HUES48 (cell line): ENCODE measurements around the gene C2CD4C.
"Not testable (repeated sequence)": the region's sequence is repeated elsewhere in the genome, so short reads cannot be mapped to it uniquely, and the experiment has no call there.

Experiments
- H3K27ac ChIP-seq: one replicate; pipeline ENCODE4 v1.7.0; 2013; ENCODE audit warnings: low read depth, low read length, inconsistent platforms
- H3K27me3 ChIP-seq: 2 replicates; pipeline ENCODE4 v1.6.1; 2013; ENCODE audit warnings: mild to moderate bottlenecking, low read length; ENCODE audit not compliant: control insufficient read depth, insufficient read depth
- H3K36me3 ChIP-seq: 2 replicates; pipeline ENCODE4 v1.6.1; 2013; ENCODE audit warnings: low read length; ENCODE audit not compliant: control insufficient read depth, insufficient read depth
- H3K4me1 ChIP-seq: 2 replicates; pipeline ENCODE4 v1.6.1; 2013; ENCODE audit warnings: mild to moderate bottlenecking, low read length; ENCODE audit not compliant: control insufficient read depth, insufficient read depth
- H3K4me3 ChIP-seq: 2 replicates; pipeline ENCODE4 v1.5.1; 2013; ENCODE audit warnings: mild to moderate bottlenecking, low read depth, low read length
- H3K9ac ChIP-seq: 2 replicates; pipeline ENCODE4 v1.6.1; 2013; ENCODE audit warnings: mild to moderate bottlenecking, low read depth, low read length, moderate library complexity
- H3K9me3 ChIP-seq: 2 replicates; pipeline ENCODE4 v1.6.1; 2013; ENCODE audit warnings: low read length; ENCODE audit not compliant: control insufficient read depth, insufficient read depth

Gene C2CD4C

GRCh38 chr19:386189-386588, 22.8 kb downstream of the C2CD4C start:
- H3K9me3 ChIP-seq, H3K4me3 ChIP-seq: not testable (repeated sequence)

GRCh38 chr19:384799-385169, 24.2 kb downstream of the C2CD4C start:
- no peak overlapping the region for H3K4me3 ChIP-seq
- H3K4me1 ChIP-seq: peaks cover 23% of the 10 kb centered on the region
- no peak overlapping the region for H3K9ac ChIP-seq
- no peaks in the 10 kb centered on the region for H3K36me3 ChIP-seq
- no peaks in the 10 kb centered on the region for H3K9me3 ChIP-seq
- no peaks in the 10 kb centered on the region for H3K27me3 ChIP-seq
- no peak overlapping the region for H3K27ac ChIP-seq

More at GRCh38 chr19:386189-386588, 22.8 kb downstream of the C2CD4C start:
- H3K4me1 ChIP-seq: peaks cover 23% of the 10 kb centered on the region
- not testable (repeated sequence) for H3K9ac ChIP-seq, H3K27ac ChIP-seq, H3K27me3 ChIP-seq, H3K36me3 ChIP-seq

GRCh38 chr19:383922-384798, 24.8 kb downstream of the C2CD4C start:
- Histone ChIP-seq H3K9ac (no peak overlapping the region; the same call in 1 of the 2 replicates), H3K9me3 (no peaks in the 10 kb centered on the region), H3K27me3 (no peaks in the 10 kb centered on the region), H3K27ac (peak overlapping the region; percentile 60), H3K4me1 (peaks cover 23% of the 10 kb centered on the region), H3K4me3 (no peak overlapping the region), H3K36me3 (no peaks in the 10 kb centered on the region)

- peaks cover 23% of the 10 kb centered on the region for H3K4me1 ChIP-seq
- H3K27me3 ChIP-seq: no peaks in the 10 kb centered on the region
- H3K27ac ChIP-seq: no peak overlapping the region
- H3K36me3 ChIP-seq: no peaks in the 10 kb centered on the region
- no peak overlapping the region for H3K9ac ChIP-seq
- H3K4me3 ChIP-seq: no peak overlapping the region
- H3K9me3 ChIP-seq: no peaks in the 10 kb centered on the region
Measured at GRCh38 chr19:383040-383439, 25.9 kb downstream of the C2CD4C start.

- not testable (repeated sequence) for H3K27ac ChIP-seq, H3K9me3 ChIP-seq, H3K4me3 ChIP-seq, H3K36me3 ChIP-seq, H3K27me3 ChIP-seq, H3K9ac ChIP-seq
- H3K4me1 ChIP-seq: peaks cover 21% of the 10 kb centered on the region
Measured at GRCh38 chr19:382578-382977, 26.4 kb downstream of the C2CD4C start.

GRCh38 chr19:381901-382300, 27.0 kb downstream of the C2CD4C start:
- H3K9ac ChIP-seq, H3K27ac ChIP-seq, H3K9me3 ChIP-seq, H3K36me3 ChIP-seq, H3K4me3 ChIP-seq, H3K27me3 ChIP-seq: not testable (repeated sequence)
- H3K4me1 ChIP-seq: peaks cover 18% of the 10 kb centered on the region

- not testable (repeated sequence) for H3K4me3 ChIP-seq, H3K27me3 ChIP-seq, H3K27ac ChIP-seq, H3K9ac ChIP-seq, H3K36me3 ChIP-seq, H3K4me1 ChIP-seq, H3K9me3 ChIP-seq
Measured at GRCh38 chr19:380618-381219, 28.2 kb downstream of the C2CD4C start.

- Histone ChIP-seq H3K27ac (no peak overlapping the region), H3K4me1 (peaks cover 7% of the 10 kb centered on the region), H3K9me3 (no peaks in the 10 kb centered on the region), H3K27me3 (no peaks in the 10 kb centered on the region), H3K4me3 (no peak overlapping the region), H3K9ac (no peak overlapping the region), H3K36me3 (no peaks in the 10 kb centered on the region)
Measured at GRCh38 chr19:379796-380195, 29.2 kb downstream of the C2CD4C start.

- Histone ChIP-seq H3K9ac (no peak overlapping the region), H3K4me3 (no peak overlapping the region), H3K27me3 (no peaks in the 10 kb centered on the region), H3K9me3 (no peaks in the 10 kb centered on the region), H3K36me3 (no peaks in the 10 kb centered on the region), H3K4me1 (no peaks in the 10 kb centered on the region), H3K27ac (no peak overlapping the region)
Measured at GRCh38 chr19:378706-379105, 30.2 kb downstream of the C2CD4C start.

GRCh38 chr19:377801-378581, 31.0 kb downstream of the C2CD4C start:
- H3K9me3 ChIP-seq: no peaks in the 10 kb centered on the region
- H3K4me1 ChIP-seq: no peaks in the 10 kb centered on the region

GRCh38 chr19:376111-376470, 32.9 kb downstream of the C2CD4C start:
- no peak overlapping the region for H3K4me3 ChIP-seq
- H3K27me3 ChIP-seq: no peaks in the 10 kb centered on the region
- H3K9ac ChIP-seq: no peak overlapping the region
- no peak overlapping the region for H3K27ac ChIP-seq
- H3K4me1 ChIP-seq: no peaks in the 10 kb centered on the region
- H3K9me3 ChIP-seq: no peaks in the 10 kb centered on the region
- no peaks in the 10 kb centered on the region for H3K36me3 ChIP-seq

More at GRCh38 chr19:377801-378581, 31.0 kb downstream of the C2CD4C start:
- Histone ChIP-seq H3K27me3 (no peaks in the 10 kb centered on the region), H3K27ac (no peak overlapping the region), H3K9ac (no peak overlapping the region), H3K36me3 (no peaks in the 10 kb centered on the region), H3K4me3 (no peak overlapping the region)
